ENCODE measurements around the gene MAK.
"Not testable (repeated sequence)": the region's sequence is repeated elsewhere in the genome, so short reads cannot be mapped to it uniquely, and the experiment has no call there.

Gene MAK

GRCh38 chr6:10882657-10883171 lies 44.4 kb upstream of the MAK start:
- no peak for DNase-seq (ENCODE audit: low read depth, low spot score)
- POLR2A ChIA-PET: no interaction called here
- TF ChIP-seq CTCF (IDR thresholded peaks at IDR 0.05; ENCODE audit: insufficient read depth, low read length, missing control alignments): no peak
- no peak overlapping the region for H3K4me3 ChIP-seq (ENCODE audit: low read depth, low read length)
- CTCF ChIA-PET: no interaction called here

GRCh38 chr6:10882253-10882630 lies 43.9 kb upstream of the MAK start:
- POLR2A ChIA-PET; DNase-seq (ENCODE audit: low read depth, low spot score); H3K4me3 ChIP-seq (ENCODE audit: low read depth, low read length); CTCF ChIA-PET: not testable (repeated sequence)

- no peak for TF ChIP-seq CTCF (IDR thresholded peaks at IDR 0.05; ENCODE audit: insufficient read depth, low read length, missing control alignments)
- CTCF ChIA-PET: no interaction called here
Observed at GRCh38 chr6:10880366-10880765, 42.0 kb upstream of the MAK start.

GRCh38 chr6:10877871-10878270 lies 39.5 kb upstream of the MAK start:
- ChIA-PET CTCF (no interaction called here), POLR2A (no interaction called here)
- H3K4me3 ChIP-seq (ENCODE audit: low read depth, low read length): no peak overlapping the region
- no peak for TF ChIP-seq CTCF (IDR thresholded peaks at IDR 0.05; ENCODE audit: insufficient read depth, low read length, missing control alignments)
- DNase-seq (ENCODE audit: low read depth, low spot score): no peak

More at GRCh38 chr6:10880366-10880765, 42.0 kb upstream of the MAK start:
- no peak overlapping the region for H3K4me3 ChIP-seq (ENCODE audit: low read depth, low read length)
- POLR2A ChIA-PET: no interaction called here
- DNase-seq (ENCODE audit: low read depth, low spot score): no peak

GRCh38 chr6:10877012-10877411 lies 38.7 kb upstream of the MAK start:
- no peak overlapping the region for H3K4me3 ChIP-seq (ENCODE audit: low read depth, low read length)
- CTCF ChIA-PET: no interaction called here
- POLR2A ChIA-PET: no interaction called here
- no peak for DNase-seq (ENCODE audit: low read depth, low spot score)
- no peak for TF ChIP-seq CTCF (IDR thresholded peaks at IDR 0.05; ENCODE audit: insufficient read depth, low read length, missing control alignments)

GRCh38 chr6:10875026-10875425 lies 36.7 kb upstream of the MAK start:
- CTCF ChIA-PET: no interaction called here
- no peak for TF ChIP-seq CTCF (IDR thresholded peaks at IDR 0.05; ENCODE audit: insufficient read depth, low read length, missing control alignments)
- no peak overlapping the region for H3K4me3 ChIP-seq (ENCODE audit: low read depth, low read length)
- DNase-seq (ENCODE audit: low read depth, low spot score): no peak
- POLR2A ChIA-PET: no interaction called here

GRCh38 chr6:10874207-10874606 lies 35.9 kb upstream of the MAK start:
- ChIA-PET CTCF (no interaction called here), POLR2A (no interaction called here)
- H3K4me3 ChIP-seq (ENCODE audit: low read depth, low read length): no peak overlapping the region
- no peak for DNase-seq (ENCODE audit: low read depth, low spot score)
- TF ChIP-seq CTCF (IDR thresholded peaks at IDR 0.05; ENCODE audit: insufficient read depth, low read length, missing control alignments): no peak
